Stomach (tissue), 9 donors: Measurements from ENCODE around the gene UHRF2. TPM values are rescaled to one million over a fixed set of nuclear protein-coding genes. Genes with fewer than 3 reads are reported as not detected.

Experiments used
- DNase-seq, 2 donors: peaks; one replicate each; pipeline versions ENCODE4 v3.0.0 to v3.0.0-alpha.2; 2013 to 2019
- H3K27ac ChIP-seq, 5 donors: fragments of 200-600 bp in 4 of 5; sonication (generic) in 4 of 5; one replicate each; pipeline ENCODE4 v1.5.1; 2013 to 2019; ENCODE audit warnings: mild to moderate bottlenecking in 1 of 5, moderate library complexity in 1 of 5
- H3K27me3 ChIP-seq, 3 donors: fragments of 200-600 bp; sonication (generic); one replicate each; pipeline ENCODE4 v1.5.1; 2017 to 2019; ENCODE audit warnings: mixed run types in 1 of 3
- H3K36me3 ChIP-seq, 4 donors: fragments of 200-600 bp; sonication (generic); 1 replicate in 3 of 4; 2 replicates in 1 of 4; pipeline ENCODE4 v1.5.1; 2016 to 2019
- H3K4me1 ChIP-seq, 4 donors: fragments of 200-600 bp; sonication (generic); one replicate each; pipeline ENCODE4 v1.5.1; 2016 to 2019
- H3K4me3 ChIP-seq, 4 donors: fragments of 200-600 bp; sonication (generic) in 3 of 4; one replicate each; pipeline ENCODE4 v1.5.1; 2016 to 2019; ENCODE audit warnings: mild to moderate bottlenecking in 1 of 4
- H3K9me3 ChIP-seq, 4 donors: fragments of 200-600 bp; sonication (generic); one replicate each; pipeline ENCODE4 v1.5.1; 2016 to 2019
- EP300 ChIP-seq: sonication (generic); formaldehyde crosslinking; IDR thresholded peaks from one replicate; pipeline ENCODE4 v1.6.1; 2017; ENCODE audit warnings: antibody characterized with exemption
- POLR2A ChIP-seq, 4 donors: fragments of 450-650 bp; IDR thresholded peaks; one replicate each; pipeline ENCODE4 v1.6.1; 2016; ENCODE audit warnings: antibody characterized with exemption in 4 of 4, control low read depth in 2 of 4, mild to moderate bottlenecking in 1 of 4, moderate library complexity in 1 of 4
- POLR2AphosphoS5 ChIP-seq, 3 donors: sonication (generic); formaldehyde crosslinking; IDR thresholded peaks; one replicate each; pipeline ENCODE4 v1.6.1; 2016; ENCODE audit warnings: antibody characterized with exemption in 3 of 3
- WGBS, 5 donors: extraction: QIAGEN DNeasy Blood & Tissue Kit in 3 of 5; methylation state at CpG; one replicate each; pipeline versions ENCODE4 v1.1.5 to v1.1.7; 2013 to 2018; 5-methylcytosine and 5-hydroxymethylcytosine counted together
- intact Hi-C: fragments of 100-400 bp; cut with DNase I; formaldehyde crosslinking; loops from one replicate; pipeline ENCODE4 v1.15.1; 2023; ENCODE audit warnings: low total_unique reads
- polyA plus RNA-seq, 3 donors: library from polyadenylated mRNA; stranded (reverse); fragments of 200-250 nt; gene quantifications; one replicate each; pipeline ENCODE4 v1.2.3, GENCODE V29; 2013
- total RNA-seq, 5 donors: library from RNA; depleted of rRNA; stranded (reverse); fragments of >200 nt; gene quantifications; one replicate each; pipeline versions ENCODE4 v1.1.0 to v1.2.3, GENCODE V29; 2014 to 2016
- TF ChIP-seq, protein P1 (sequence below), 7 experiments: fragments of 450-650 bp in 4 of 7; fragments of 200-600 bp in 3 of 7; sonication (generic) in 3 of 7; IDR thresholded peaks; one replicate each; pipeline ENCODE4 v1.5.1; 2016 to 2019; ENCODE audit warnings: antibody characterized with exemption in 7 of 7, control low read depth in 2 of 7, mild to moderate bottlenecking in 1 of 7
- donor health status: healthy with polysubstance abuse.
- donor health status: Bipolar disorder and iron deficiency.
- donor health status: healthy.

Gene UHRF2
- total and polyA plus RNA-seq, 8 donors, result 9.4 to 114 (median 49.3) TPM

DNA sequence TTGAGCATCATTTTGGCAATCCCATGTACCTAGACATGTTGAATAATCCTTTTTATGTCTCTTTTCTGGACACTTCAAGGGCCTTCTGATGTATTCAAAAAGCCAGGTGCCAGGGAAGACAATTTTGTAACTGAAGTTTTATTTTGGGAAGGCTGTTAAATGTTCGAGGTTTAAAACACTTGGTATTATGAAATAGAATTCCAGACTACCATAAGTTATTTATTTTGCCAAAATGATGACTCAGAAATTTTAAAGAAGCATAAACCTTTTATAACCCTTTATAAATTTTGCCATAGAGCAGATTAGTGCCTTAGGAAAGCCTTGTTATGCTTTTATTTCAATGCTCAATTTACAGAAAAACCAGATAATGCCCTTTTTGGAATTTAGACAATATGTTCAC is 30.3 kb upstream of the UHRF2 start:
- no peaks in the 10 kb centered on the region for H3K36me3 ChIP-seq
- intact Hi-C loops, result no loop called here
- no peak overlapping the region for H3K4me3 ChIP-seq
- H3K9me3 ChIP-seq, result no peaks in the 10 kb centered on the region
- WGBS, 5 donors, result 42 to 73% (median 55%) methylated on average over 1 of the region's 1 CpG
- H3K27ac ChIP-seq, result no peak overlapping the region
- H3K4me1 ChIP-seq, result no peaks in the 10 kb centered on the region
- TF ChIP-seq, protein P1, sequence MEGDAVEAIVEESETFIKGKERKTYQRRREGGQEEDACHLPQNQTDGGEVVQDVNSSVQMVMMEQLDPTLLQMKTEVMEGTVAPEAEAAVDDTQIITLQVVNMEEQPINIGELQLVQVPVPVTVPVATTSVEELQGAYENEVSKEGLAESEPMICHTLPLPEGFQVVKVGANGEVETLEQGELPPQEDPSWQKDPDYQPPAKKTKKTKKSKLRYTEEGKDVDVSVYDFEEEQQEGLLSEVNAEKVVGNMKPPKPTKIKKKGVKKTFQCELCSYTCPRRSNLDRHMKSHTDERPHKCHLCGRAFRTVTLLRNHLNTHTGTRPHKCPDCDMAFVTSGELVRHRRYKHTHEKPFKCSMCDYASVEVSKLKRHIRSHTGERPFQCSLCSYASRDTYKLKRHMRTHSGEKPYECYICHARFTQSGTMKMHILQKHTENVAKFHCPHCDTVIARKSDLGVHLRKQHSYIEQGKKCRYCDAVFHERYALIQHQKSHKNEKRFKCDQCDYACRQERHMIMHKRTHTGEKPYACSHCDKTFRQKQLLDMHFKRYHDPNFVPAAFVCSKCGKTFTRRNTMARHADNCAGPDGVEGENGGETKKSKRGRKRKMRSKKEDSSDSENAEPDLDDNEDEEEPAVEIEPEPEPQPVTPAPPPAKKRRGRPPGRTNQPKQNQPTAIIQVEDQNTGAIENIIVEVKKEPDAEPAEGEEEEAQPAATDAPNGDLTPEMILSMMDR (IDR thresholded peaks at IDR 0.05), result no peak
- DNase-seq, result no peak
- no peaks in the 10 kb centered on the region for H3K27me3 ChIP-seq

DNA sequence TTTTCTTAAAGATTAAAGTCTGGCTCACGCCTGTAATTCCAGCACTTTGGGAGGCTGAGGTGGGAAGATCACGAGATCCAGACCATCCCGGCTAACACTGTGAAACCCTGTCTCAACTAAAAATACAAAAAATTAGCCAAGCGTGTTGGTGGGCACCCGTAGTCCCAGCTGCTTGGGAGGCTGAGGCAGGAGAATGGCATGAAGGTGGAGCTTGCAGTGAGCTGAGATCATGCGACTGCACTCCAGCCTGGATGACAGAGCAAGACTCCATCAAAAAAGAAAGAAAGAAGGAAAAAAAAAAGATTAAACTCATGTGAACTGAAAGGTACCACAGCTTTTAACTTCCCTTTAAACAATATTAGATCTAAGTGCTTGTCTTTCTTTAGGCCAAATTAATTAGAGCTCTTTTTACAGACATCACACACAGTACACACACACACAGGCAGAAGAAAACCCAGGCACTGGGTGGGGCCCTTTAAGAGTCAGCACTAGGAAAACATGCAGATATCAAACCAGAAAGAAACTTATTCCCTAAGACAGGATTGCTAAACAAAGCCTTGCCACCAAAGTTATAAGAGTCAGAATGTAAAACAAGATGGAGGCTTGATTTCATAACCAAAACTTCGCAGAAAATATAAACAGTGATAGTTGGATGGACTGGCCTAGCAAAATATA is 29.3 kb upstream of the UHRF2 start:
- H3K27ac ChIP-seq, result no peak overlapping the region
- H3K4me1 ChIP-seq, result no peaks in the 10 kb centered on the region
- peak in 1 of 2 donors; percentile 41 for DNase-seq
- H3K36me3 ChIP-seq, result no peaks in the 10 kb centered on the region
- no peak overlapping the region for H3K4me3 ChIP-seq
- WGBS, 5 donors, result 69 to 85% (median 81%) methylated on average over 7 of the region's 7 CpGs
- TF ChIP-seq POLR2AphosphoS5 (IDR thresholded peaks at IDR 0.05) (no peak), EP300 (no peak), POLR2A (IDR thresholded peaks at IDR 0.05) (no peak)
- TF ChIP-seq, protein P1 (IDR thresholded peaks at IDR 0.05), result no peak
- H3K27me3 ChIP-seq, result no peaks in the 10 kb centered on the region
- H3K9me3 ChIP-seq, result no peaks in the 10 kb centered on the region
- intact Hi-C loops, result no loop called here

DNA sequence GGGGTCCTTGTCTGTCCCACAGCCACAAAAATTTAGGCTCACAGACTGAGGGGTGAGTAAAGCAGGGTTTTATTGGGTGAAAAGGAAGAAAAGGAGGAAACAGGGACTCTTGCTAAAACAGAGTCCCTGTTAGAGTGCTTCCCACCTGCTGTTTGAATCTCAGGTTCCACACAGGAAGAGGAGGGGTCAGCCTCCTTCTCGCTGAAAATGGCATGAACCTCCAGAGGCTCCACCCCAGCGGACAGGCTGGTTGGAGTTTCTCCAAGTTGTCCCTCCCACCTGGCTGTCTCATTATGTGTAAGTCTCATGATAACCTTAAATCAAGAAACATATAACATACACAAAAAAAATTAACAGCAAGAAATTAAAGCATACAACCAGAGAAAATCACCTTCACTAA is 28.3 kb upstream of the UHRF2 start:
- no peak overlapping the region for H3K4me3 ChIP-seq
- no peaks in the 10 kb centered on the region for H3K4me1 ChIP-seq
- intact Hi-C loops, result no loop called here
- 61 to 70% (median 65%) methylated on average over 2 of the region's 2 CpGs for WGBS, 5 donors
- no peak overlapping the region for H3K27ac ChIP-seq
- H3K27me3 ChIP-seq, result no peaks in the 10 kb centered on the region
- no peaks in the 10 kb centered on the region for H3K36me3 ChIP-seq
- no peaks in the 10 kb centered on the region for H3K9me3 ChIP-seq
- DNase-seq, result no peak
- no peak for TF ChIP-seq POLR2A (IDR thresholded peaks at IDR 0.05)
- no peak for TF ChIP-seq EP300

DNA sequence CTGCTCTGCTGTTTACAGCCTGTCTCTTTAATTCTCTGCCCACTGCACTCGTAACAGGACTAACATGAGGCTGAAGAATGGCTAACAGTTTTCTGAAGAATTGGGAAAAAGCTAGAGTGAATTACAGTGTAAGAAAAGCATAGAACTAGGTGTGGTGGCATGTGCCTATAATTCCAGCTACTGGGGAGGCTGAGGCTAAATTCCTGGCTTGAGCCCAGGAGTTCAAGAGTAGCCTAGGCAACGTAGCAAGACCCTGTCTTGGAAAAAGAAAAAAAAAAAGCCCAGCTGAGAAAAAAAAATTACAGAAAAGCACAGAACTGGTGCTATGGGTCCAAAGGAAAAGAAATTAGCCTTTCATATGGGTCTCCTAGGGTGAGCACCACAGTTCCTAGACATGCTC is 13.9 kb upstream of the UHRF2 start:
- Histone ChIP-seq H3K27ac (no peak overlapping the region), H3K36me3 (no peaks in the 10 kb centered on the region), H3K4me1 (no peaks in the 10 kb centered on the region), H3K9me3 (no peaks in the 10 kb centered on the region), H3K4me3 (no peak overlapping the region), H3K27me3 (no peaks in the 10 kb centered on the region)
- WGBS, 5 donors, result 33 to 56% (median 47%) methylated on average over 2 of the region's 2 CpGs
- DNase-seq, result no peak
- intact Hi-C loops, result no loop called here
- TF ChIP-seq POLR2AphosphoS5 (IDR thresholded peaks at IDR 0.05) (no peak), EP300 (no peak), POLR2A (IDR thresholded peaks at IDR 0.05) (no peak)
- TF ChIP-seq, protein P1 (IDR thresholded peaks at IDR 0.05), result no peak

DNA sequence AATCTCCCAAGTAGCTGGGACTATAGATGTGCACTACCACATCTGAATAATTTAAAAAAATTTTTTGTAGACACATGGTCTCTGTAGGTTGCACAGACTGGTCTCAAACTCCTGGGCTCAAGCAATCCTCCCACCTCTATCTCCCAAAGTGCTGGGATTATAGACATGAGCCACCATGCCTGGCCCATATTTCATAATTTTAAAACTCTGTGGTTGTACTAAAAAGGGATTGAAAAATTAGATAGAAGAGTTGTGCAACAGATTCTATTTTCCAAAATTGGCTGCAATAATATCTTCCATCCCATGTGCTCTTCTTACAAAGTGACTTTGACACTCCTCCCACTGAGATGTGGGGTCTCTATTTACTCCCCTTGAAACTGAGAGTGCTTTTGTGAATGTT is 7.6 kb upstream of the UHRF2 start:
- intact Hi-C loops, result no loop called here
- H3K9me3 ChIP-seq, result no peaks in the 10 kb centered on the region
- H3K4me3 ChIP-seq, result no peak overlapping the region
- H3K27me3 ChIP-seq, result no peaks in the 10 kb centered on the region
- no peak overlapping the region for H3K27ac ChIP-seq
- H3K36me3 ChIP-seq, result no peaks in the 10 kb centered on the region
- TF ChIP-seq EP300 (no peak), POLR2AphosphoS5 (IDR thresholded peaks at IDR 0.05) (no peak), POLR2A (IDR thresholded peaks at IDR 0.05) (no peak)
- TF ChIP-seq, protein P1 (IDR thresholded peaks at IDR 0.05), result no peak
- no peak for DNase-seq
- H3K4me1 ChIP-seq, result no peaks in the 10 kb centered on the region
